ENCODE measurements around the gene CENPI.
"Not testable (repeated sequence)": the region's sequence is repeated elsewhere in the genome, so short reads cannot be mapped to it uniquely, and the experiment has no call there.

DNA sequence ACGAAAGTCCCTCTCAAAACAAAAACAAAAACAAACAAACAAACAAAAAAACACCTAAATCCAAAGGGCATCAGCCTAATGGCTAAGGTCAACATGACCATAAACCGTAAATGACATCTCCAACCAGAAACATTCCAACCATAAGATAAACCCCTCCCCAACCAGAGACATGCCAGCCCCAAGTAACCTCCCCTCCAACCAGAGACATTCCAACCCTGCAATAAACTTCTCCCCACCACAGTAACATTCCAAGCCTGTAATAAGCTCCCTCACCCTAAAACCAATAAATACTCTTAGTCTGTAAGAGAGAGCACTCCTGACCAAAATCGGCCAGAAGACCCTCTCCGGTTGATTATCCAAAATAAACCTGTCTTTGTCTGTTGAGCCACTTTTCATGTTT lies 41.5 kb upstream of the CENPI start:
- TF ChIP-seq, protein P1, sequence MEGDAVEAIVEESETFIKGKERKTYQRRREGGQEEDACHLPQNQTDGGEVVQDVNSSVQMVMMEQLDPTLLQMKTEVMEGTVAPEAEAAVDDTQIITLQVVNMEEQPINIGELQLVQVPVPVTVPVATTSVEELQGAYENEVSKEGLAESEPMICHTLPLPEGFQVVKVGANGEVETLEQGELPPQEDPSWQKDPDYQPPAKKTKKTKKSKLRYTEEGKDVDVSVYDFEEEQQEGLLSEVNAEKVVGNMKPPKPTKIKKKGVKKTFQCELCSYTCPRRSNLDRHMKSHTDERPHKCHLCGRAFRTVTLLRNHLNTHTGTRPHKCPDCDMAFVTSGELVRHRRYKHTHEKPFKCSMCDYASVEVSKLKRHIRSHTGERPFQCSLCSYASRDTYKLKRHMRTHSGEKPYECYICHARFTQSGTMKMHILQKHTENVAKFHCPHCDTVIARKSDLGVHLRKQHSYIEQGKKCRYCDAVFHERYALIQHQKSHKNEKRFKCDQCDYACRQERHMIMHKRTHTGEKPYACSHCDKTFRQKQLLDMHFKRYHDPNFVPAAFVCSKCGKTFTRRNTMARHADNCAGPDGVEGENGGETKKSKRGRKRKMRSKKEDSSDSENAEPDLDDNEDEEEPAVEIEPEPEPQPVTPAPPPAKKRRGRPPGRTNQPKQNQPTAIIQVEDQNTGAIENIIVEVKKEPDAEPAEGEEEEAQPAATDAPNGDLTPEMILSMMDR (IDR thresholded peaks at IDR 0.05), result not testable (repeated sequence)
- TF ChIP-seq, protein P2, sequence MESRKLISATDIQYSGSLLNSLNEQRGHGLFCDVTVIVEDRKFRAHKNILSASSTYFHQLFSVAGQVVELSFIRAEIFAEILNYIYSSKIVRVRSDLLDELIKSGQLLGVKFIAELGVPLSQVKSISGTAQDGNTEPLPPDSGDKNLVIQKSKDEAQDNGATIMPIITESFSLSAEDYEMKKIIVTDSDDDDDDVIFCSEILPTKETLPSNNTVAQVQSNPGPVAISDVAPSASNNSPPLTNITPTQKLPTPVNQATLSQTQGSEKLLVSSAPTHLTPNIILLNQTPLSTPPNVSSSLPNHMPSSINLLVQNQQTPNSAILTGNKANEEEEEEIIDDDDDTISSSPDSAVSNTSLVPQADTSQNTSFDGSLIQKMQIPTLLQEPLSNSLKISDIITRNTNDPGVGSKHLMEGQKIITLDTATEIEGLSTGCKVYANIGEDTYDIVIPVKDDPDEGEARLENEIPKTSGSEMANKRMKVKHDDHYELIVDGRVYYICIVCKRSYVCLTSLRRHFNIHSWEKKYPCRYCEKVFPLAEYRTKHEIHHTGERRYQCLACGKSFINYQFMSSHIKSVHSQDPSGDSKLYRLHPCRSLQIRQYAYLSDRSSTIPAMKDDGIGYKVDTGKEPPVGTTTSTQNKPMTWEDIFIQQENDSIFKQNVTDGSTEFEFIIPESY (IDR thresholded peaks at IDR 0.05; ENCODE audit: borderline replicate concordance, low read depth), result not testable (repeated sequence)
- TF ChIP-seq SMC3 (IDR thresholded peaks at IDR 0.05; ENCODE audit: low read depth, low read length); TAF1 (IDR thresholded peaks at IDR 0.05; ENCODE audit: borderline replicate concordance, low read depth, low read length); POLR2AphosphoS5 (IDR thresholded peaks at IDR 0.05; ENCODE audit: low read depth, low read length); CHD2 (IDR thresholded peaks at IDR 0.05; ENCODE audit: low read length, partially characterized antibody); FOXJ3 (CRISPR knock-in tag; IDR thresholded peaks at IDR 0.05); ELF1 (IDR thresholded peaks at IDR 0.05): not testable (repeated sequence)
- TF ChIP-seq, protein P3, sequence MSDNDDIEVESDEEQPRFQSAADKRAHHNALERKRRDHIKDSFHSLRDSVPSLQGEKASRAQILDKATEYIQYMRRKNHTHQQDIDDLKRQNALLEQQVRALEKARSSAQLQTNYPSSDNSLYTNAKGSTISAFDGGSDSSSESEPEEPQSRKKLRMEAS (IDR thresholded peaks at IDR 0.05; ENCODE audit: low read depth), result not testable (repeated sequence)
- TF ChIP-seq, protein P4, sequence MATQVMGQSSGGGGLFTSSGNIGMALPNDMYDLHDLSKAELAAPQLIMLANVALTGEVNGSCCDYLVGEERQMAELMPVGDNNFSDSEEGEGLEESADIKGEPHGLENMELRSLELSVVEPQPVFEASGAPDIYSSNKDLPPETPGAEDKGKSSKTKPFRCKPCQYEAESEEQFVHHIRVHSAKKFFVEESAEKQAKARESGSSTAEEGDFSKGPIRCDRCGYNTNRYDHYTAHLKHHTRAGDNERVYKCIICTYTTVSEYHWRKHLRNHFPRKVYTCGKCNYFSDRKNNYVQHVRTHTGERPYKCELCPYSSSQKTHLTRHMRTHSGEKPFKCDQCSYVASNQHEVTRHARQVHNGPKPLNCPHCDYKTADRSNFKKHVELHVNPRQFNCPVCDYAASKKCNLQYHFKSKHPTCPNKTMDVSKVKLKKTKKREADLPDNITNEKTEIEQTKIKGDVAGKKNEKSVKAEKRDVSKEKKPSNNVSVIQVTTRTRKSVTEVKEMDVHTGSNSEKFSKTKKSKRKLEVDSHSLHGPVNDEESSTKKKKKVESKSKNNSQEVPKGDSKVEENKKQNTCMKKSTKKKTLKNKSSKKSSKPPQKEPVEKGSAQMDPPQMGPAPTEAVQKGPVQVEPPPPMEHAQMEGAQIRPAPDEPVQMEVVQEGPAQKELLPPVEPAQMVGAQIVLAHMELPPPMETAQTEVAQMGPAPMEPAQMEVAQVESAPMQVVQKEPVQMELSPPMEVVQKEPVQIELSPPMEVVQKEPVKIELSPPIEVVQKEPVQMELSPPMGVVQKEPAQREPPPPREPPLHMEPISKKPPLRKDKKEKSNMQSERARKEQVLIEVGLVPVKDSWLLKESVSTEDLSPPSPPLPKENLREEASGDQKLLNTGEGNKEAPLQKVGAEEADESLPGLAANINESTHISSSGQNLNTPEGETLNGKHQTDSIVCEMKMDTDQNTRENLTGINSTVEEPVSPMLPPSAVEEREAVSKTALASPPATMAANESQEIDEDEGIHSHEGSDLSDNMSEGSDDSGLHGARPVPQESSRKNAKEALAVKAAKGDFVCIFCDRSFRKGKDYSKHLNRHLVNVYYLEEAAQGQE (IDR thresholded peaks at IDR 0.05; ENCODE audit: low read depth, low read length), result not testable (repeated sequence)
- TF ChIP-seq, protein P5, sequence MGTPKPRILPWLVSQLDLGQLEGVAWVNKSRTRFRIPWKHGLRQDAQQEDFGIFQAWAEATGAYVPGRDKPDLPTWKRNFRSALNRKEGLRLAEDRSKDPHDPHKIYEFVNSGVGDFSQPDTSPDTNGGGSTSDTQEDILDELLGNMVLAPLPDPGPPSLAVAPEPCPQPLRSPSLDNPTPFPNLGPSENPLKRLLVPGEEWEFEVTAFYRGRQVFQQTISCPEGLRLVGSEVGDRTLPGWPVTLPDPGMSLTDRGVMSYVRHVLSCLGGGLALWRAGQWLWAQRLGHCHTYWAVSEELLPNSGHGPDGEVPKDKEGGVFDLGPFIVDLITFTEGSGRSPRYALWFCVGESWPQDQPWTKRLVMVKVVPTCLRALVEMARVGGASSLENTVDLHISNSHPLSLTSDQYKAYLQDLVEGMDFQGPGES (IDR thresholded peaks at IDR 0.05; ENCODE audit: low read depth, low read length), result not testable (repeated sequence)
